H1 (cell line): ENCODE results near the gene ARHGAP26. TPM values are rescaled to one million over a fixed set of nuclear protein-coding genes. Genes with fewer than 3 reads are reported as not detected.

Experiments used
- CHD1 ChIP-seq: IDR thresholded peaks from 2 replicates; pipeline ENCODE4 v1.6.1; 2012; ENCODE audit warnings: low read depth, low read length, improper control_type of control experiment
- RFX5 ChIP-seq: IDR thresholded peaks from 2 replicates; pipeline ENCODE4 v1.6.1; 2011; ENCODE audit warnings: low read depth, low read length, improper control_type of control experiment, borderline replicate concordance
- SP1 ChIP-seq: IDR thresholded peaks from 2 replicates; pipeline ENCODE4 v1.6.1; 2011; ENCODE audit warnings: low read depth, low read length
- TCF12 ChIP-seq: IDR thresholded peaks from 2 replicates; pipeline ENCODE4 v1.6.1; 2011; ENCODE audit warnings: low read depth, mild to moderate bottlenecking, low read length
- polyA plus RNA-seq, 7 experiments: library from polyadenylated mRNA; depleted of rRNA in 3 of 7; stranded (reverse) in 5 of 7; unstranded in 2 of 7; fragments of >200 nt in 5 of 7; fragments of 200-250 nt in 2 of 7; gene quantifications; 1 replicate in 5 of 7; 2 replicates in 1 of 7; 4 replicates in 1 of 7; pipeline versions ENCODE4 v1.2.1 to v1.2.3, GENCODE V29; 2011 to 2013; ENCODE audit warnings: missing spikeins in 2 of 7, mixed read lengths in 2 of 7
- total RNA-seq: library from RNA; stranded (reverse); fragmentation: NEBNext Ultra II Directional; extraction: Animal tissue kit (Norgen Biotek cat#: 25700); gene quantifications from 2 replicates; pipeline ENCODE4 v1.2.1, GENCODE V29; 2021
- TF ChIP-seq, protein P1 (sequence below): IDR thresholded peaks from 2 replicates; pipeline ENCODE4 v1.6.1; 2011; ENCODE audit warnings: low read depth, mild to moderate bottlenecking, low read length; ENCODE audit not compliant: insufficient read depth

Gene ARHGAP26
- total and polyA plus RNA-seq, 2 of the 8 experiments (the other 6 are each of a cell fraction or from before 2014, with no cell fraction given), result 7.1 to 24.8 TPM

DNA sequence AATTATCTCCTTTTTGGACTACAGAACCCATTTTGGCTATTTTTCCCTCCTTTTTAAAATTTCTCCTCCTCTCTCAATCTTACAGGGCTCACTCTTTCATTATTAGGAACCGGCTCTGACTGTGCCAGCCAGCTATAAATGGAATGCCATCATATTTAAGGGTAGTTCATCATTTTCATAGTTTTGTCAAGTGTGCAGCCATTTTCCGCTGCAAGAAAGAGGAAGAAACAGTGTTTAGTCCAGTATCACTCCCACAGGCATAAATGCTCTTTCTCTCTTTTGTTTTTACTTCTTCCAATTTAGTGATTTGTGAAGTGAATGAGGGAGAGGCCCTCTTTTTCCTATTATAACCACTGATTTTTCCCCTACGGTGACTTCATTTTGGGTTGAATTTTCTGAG lies 343.3 kb downstream of the ARHGAP26 start (continued):
- TF ChIP-seq RFX5 (no peak), CHD1 (no peak), TCF12 (no peak), SP1 (no peak)
- TF ChIP-seq, protein P1, sequence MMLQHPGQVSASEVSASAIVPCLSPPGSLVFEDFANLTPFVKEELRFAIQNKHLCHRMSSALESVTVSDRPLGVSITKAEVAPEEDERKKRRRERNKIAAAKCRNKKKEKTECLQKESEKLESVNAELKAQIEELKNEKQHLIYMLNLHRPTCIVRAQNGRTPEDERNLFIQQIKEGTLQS, result no peak
